HG03342 (cell line): ENCODE measurements around the gene C2orf76.
"Not testable (repeated sequence)": the region's sequence is repeated elsewhere in the genome, so short reads cannot be mapped to it uniquely, and the experiment has no call there.

Experiments
- ATAC-seq: cut with Tn5 transposase; IDR thresholded peaks from one replicate; pipeline ENCODE4 v1.9.1; 2021; ENCODE audit warnings: mild to moderate bottlenecking, moderate library complexity; ENCODE audit not compliant: unreplicated experiment

Gene C2orf76

DNA sequence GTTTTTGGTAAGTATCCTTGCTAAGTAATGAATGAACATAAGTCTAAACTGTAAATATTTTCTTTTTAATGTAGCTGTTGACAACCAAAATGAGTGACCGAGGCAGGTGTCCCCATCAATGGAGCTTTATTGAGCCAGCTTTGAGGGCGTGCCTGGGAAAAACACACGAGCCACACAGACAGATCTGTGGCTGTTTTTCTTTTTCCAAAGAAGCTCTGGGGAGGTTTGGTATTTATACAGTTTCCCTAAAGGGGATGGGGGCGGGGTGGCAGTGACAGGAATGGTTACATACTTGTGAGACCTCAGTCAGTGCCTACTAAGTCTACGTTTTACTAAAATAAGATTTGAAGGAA is 11.3 kb upstream of the C2orf76 start:
- ATAC-seq: no peak

DNA sequence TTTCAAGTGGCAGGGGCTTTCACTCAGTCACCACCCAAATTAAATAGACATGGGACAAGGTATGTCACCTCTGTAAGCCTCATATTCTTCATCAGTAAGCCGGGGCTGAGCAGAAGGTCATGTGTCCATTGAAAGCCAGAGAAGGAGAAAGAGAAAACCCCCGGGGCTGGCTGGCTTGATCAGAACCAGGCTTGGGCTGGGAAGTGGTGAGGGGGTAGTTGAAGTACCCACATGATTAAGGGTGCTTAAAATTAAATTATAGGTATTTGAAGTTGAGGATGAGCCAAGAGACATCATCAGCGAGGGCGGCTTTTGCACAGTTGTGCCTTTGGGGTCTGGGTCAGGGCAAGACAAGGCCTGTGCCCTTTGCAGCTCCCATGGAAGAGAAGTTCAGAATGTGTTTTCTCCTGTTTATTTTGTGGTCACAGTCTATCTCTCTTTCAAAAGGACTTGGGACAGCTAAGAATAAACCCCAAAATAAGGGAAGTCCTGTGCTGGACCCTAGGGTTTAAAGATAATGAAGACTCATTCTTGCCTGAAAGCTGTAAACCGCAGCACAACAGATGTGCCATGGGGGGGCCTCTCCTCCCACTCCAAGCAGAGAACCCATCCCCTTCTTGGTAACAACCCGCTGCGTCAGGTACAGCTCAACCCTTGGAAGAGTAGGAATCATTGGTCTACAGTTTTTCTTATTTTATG is 10.8 kb upstream of the C2orf76 start:
- no peak for ATAC-seq

DNA sequence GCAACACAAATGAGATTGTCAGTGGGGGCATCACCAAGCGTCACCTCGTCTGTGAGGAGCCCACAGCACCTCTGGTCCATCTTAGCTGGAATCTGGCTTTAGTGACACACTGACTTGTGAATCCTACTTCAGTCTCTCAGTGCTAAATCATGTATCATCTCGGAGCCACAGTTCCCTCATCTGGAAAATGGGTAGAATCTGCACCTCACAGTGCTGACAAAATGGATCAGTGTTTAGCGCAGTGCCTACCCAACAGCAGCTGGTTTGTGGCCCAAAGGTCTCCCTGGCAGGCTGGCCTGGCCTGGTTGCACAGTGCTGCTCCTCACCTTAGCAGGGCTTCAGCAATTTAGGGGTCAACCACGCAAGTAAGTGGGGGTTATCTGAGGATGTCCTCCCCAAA is 10.2 kb upstream of the C2orf76 start:
- ATAC-seq: no peak

- ATAC-seq: not testable (repeated sequence)
These were observed 9.8 kb upstream of the C2orf76 start for GRCh38 chr2:119376406-119376805.

DNA sequence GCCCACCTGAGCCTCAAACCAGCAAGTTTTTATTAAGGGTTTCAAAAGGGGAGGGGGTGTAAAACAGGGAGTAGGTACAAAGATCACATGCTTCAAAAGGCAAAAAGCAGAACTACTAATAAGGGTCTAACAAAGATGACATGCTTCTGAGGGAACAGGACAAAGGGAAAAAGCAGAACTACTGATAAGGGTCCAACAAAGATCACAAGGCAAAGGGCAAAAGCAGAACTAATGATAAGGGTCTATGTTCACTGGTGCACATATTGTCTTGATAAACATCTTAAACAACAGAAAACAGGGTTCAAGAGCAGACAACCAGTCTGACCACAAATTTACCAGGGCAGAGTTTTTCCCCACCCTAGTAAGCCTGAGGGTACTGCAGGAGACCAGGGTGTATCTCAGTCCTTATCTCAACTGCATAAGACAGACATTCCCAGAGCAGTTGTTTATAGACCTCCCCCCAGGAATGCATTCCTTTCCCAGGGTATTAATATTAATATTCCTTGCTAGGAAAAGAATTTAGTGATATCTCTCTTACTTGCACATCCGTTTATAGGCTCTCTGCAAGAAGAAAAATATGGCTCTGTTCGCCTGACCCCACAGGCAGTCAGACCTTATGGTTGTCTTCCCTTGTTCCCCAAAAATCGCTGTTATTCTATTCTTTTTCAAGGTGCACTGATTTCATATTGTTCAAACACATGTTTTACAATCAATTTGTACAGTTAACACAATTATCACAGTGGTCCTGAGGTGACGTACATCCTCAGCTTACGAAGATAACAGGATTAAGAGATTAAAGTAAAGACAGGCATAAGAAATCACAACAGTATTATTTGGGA is 7.5 kb upstream of the C2orf76 start:
- not testable (repeated sequence) for ATAC-seq

DNA sequence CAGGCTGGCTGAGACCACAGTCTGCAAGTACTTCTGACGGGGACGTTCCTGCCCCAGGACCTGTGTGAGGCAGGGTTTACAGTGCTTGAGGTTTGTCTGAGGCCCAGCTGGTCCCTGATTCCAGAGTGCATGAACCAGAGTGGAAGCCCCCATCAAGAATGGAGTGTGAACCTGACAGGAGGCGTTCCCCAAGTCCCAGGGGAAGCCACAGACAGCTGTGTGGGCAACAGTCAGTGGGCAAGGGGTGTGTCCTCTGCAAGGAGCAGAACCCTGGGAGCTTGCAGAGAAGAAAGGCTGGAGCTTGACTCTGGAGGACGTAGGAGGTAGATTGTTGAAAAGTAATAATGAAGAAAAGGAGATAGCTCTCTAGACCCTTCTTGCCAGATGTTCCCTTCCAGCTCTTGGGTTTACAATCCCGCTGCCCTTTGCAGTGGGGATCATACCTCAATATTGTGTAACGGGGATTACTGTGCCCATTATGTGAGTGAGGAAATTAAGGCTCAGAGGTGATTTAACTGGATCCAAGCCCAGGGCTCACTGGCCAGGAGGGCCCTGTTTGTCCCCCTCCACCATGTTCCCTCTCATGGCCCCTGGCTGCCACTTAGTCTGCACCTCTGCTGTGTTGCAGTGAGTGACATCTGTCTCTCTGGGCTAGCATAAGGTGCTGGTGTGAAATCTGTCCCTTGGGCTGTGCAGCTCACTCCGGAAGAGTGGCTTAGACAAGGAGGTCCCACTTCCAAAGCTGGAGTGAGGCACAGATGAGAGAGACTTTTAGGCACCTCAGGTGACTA is 6.3 kb upstream of the C2orf76 start:
- ATAC-seq: no peak

DNA sequence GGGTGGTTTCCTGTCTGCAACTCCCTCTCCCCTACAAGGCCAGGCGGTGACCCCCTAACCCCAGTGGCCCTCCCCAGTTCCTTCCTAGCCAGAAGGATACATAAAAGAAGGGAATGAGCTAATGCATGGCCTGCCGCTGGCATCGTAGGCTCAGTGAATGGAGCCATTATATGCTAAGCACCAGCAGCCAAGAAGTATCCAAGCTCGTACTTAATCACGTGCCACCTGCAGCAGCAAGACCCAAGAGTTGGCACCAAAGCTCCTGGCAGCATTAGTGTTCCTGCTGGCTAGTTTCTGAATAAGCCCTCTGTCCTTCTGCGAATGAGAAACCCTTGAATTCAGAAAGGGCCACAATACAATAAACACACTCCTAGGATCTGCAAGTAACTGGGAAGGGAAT is 4.5 kb upstream of the C2orf76 start:
- no peak for ATAC-seq

GRCh38 chr2:119369845-119370244 is 3.2 kb upstream of the C2orf76 start:
- no peak for ATAC-seq

DNA sequence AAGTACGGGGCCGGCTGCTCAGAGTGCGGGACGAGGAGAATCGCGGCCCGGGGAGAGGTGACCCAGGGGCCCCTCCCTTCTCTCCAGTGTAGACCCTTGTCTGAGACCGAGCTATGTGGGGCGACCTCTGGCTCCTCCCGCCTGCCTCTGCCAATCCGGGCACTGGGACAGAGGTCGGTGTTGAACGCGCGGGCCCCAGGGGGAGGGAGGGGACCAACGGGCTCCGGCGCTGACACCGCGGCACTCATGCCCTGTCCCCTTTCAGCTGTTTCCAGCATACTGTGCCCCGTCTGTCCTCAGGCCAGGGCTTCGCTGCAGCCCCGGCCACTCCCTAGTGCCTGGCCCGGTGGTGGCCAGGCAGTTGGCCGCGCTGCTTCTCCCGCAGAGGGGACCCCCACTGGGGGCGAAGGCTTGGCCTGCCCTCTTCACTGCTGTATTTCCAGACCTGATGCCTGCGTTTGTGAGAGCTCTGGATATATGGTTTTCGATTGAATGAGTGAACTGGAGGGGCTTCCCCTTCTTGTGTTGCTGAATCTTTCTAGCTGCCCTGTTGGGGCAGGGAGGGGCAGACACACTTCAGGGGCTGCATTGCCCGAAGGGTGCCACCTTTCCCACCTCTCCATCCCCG is 952 bp upstream of the C2orf76 start:
- peak; percentile 22 for ATAC-seq

- ATAC-seq: peak; percentile 3
These were observed 429 bp downstream of the C2orf76 start for GRCh38 chr2:119366161-119366648.

GRCh38 chr2:119365436-119365835 is 1.2 kb downstream of the C2orf76 start:
- no peak for ATAC-seq

DNA sequence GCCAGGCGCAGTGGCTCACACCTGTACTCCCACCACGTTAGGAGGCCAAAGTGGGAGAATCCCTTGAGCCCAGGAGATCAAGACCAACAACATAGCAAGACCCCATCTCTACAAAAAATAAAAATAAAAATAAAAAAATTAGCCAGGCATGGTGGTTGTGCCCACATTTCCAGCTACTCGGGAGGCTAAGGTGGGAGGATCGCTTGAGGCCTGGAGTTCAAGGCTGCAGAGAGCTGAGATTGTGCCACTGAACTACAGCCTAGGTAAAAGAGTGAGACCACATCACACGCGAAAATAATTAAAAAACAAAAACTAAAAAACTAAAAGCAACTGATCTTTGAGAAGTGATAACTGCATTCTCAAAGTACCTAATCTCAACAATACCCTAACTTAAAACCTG is 1.8 kb downstream of the C2orf76 start:
- no peak for ATAC-seq

DNA sequence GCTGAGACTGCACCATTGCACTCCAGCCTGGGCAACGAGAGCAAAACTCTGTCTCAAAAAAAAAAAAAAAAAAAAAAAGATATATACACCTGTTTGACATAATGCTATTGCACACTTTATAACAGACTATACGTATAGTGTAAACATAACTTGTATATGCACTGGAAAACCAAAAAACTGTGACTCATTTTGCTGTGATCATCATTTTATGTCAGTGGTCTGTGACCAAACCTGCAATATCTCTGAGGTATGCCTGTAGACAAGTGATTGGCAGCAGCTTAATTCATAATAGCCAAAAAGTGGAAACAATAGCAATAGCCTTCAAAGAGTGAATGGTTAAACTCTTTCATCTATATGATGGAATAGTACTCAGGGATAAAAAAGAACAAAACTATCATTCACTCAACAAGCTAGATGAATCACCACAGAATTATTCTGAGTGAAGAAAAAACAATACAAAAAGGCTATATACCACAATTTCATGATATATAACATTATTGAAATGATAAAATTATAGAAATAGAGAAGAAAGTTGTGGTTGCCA is 6.1 kb downstream of the C2orf76 start:
- ATAC-seq: no peak

GRCh38 chr2:119359774-119360173 is 6.9 kb downstream of the C2orf76 start:
- ATAC-seq: no peak

GRCh38 chr2:119354860-119355259 is 11.8 kb downstream of the C2orf76 start:
- no peak for ATAC-seq

DNA sequence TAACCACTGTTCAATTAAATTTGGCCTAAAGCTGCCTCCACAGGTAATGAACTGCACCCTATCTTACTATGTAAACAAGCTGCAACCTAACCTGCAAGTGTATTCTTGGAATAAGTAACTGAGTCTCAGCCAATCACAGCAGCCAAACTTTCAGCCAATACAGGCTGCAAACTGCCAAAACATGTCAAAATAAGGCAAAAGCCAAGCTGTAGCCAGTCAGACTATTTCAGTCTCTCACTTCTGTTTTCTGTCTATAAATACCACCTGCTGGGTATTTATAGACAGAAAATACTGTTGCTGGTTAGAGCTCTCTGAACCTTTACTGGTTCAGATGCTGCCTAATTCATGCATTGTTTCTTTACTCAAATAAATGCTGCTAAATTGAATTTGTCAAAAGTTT is 14.3 kb downstream of the C2orf76 start:
- peak; percentile 95 for ATAC-seq

GRCh38 chr2:119350311-119350998 is 16.2 kb downstream of the C2orf76 start:
- ATAC-seq: no peak

DNA sequence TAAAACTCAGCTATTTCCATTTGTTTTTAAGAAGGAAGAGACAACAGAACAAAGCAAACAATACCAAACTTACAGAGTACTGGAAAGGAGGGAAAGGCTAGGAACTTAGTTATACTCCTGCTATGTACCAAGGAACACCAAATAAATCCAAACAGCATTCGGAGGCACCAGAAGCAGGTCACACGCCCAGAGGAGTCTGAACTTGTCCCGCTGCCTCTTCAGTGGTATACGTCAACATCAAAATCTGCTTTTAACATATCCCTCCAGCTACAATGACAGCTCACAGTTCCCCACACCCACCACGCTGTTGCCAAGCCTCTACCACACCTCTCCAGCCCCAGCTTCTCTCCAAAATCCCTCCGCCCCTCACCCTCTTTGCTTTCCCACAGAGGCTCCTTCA is 17.3 kb downstream of the C2orf76 start:
- no peak for ATAC-seq

- no peak for ATAC-seq
These were observed 24.9 kb downstream of the C2orf76 start for GRCh38 chr2:119341684-119342083.

GRCh38 chr2:119339562-119339923 is 27.1 kb downstream of the C2orf76 start:
- peak; percentile 21 for ATAC-seq
